Measurements from ENCODE around the gene HKDC1. TPM values are rescaled to one million over a fixed set of nuclear protein-coding genes. Genes with fewer than 3 reads are reported as not detected.
A peak's percentile ranks its signal among the peaks of the same experiment; 100 is the strongest.

The HKDC1 gene
- total and polyA plus RNA-seq, 2 donors (not counting 1 experiment from before 2014, with no cell fraction given): 0.01 TPM; not detected in 1

GRCh38 chr10:69201045-69201444 lies 19.1 kb upstream of the HKDC1 start:
- no peaks in the 10 kb centered on the region for H3K79me2 ChIP-seq (ENCODE audit: control insufficient read depth, insufficient read depth, low read length)
- no peaks in the 10 kb centered on the region for H3K27me3 ChIP-seq (replicated peaks in 1 of 4; ENCODE audit: control extremely low read depth in 1 of 4, control insufficient read depth in 3 of 4, insufficient read depth in 4 of 4, low read length in 3 of 4)
- TF ChIP-seq EZH2 (IDR thresholded peaks at IDR 0.05; ENCODE audit: borderline replicate concordance, insufficient read depth, low read depth, low read length, poor library complexity, severe bottlenecking) (no peak), CTCF (IDR thresholded peaks at IDR 0.05) (no peak)
- H3K9me3 Mint-ChIP-seq (ENCODE audit: insufficient read depth): no peaks in the 10 kb centered on the region
- CTCF ChIA-PET: interaction anchor here (0.6 kb wide), 1 partner anchor 1643 kb away, joined by 3 read pairs; no protein-coding TSS in a partner anchor
- H3K4me3 Mint-ChIP-seq: no peak overlapping the region
- no peaks in the 10 kb centered on the region for H3K27me3 Mint-ChIP-seq
- no peaks in the 10 kb centered on the region for H3K9me3 ChIP-seq (ENCODE audit: control extremely low read depth in 1 of 3, control insufficient read depth in 2 of 3, insufficient read depth in 1 of 3, low read length in 2 of 3)
- peaks cover 12% of the 10 kb centered on the region for H3K4me1 Mint-ChIP-seq
- no peaks in the 10 kb centered on the region for H4K20me1 ChIP-seq (ENCODE audit: control insufficient read depth, insufficient read depth, low read length, poor library complexity, severe bottlenecking)
- no peak for ATAC-seq (ENCODE audit: low read depth)
- H3K4me3 ChIP-seq (ENCODE audit: control extremely low read depth in 1 of 5, extremely low read depth in 1 of 5, insufficient read depth in 1 of 5, low read depth in 2 of 5, low read length in 4 of 5): no peak overlapping the region
- H3K27ac Mint-ChIP-seq: no peak overlapping the region
- POLR2A ChIA-PET: no interaction called here
- 100% methylated on average over 1 of the region's 2 CpGs for WGBS (ENCODE audit: insufficient coverage)
- H3K27ac ChIP-seq (ENCODE audit: low read length in 2 of 2): no peak overlapping the region
- intact Hi-C loops (cut with micrococcal nuclease): no loop called here
- peaks cover 1 to 48% of the 10 kb centered on the region in 2 experiments for H3K36me3 ChIP-seq (replicated peaks in 1 of 2; ENCODE audit: control extremely low read depth in 1 of 2, control insufficient read depth in 1 of 2, extremely low read depth in 1 of 2, insufficient read depth in 2 of 2, low read length in 1 of 2)
- peaks cover 0 to 19% of the 10 kb centered on the region in 2 donors for H3K4me1 ChIP-seq (ENCODE audit: control insufficient read depth in 2 of 2, insufficient read depth in 2 of 2, low read length in 2 of 2)
- no peak overlapping the region for H3K4me2 ChIP-seq (replicated peaks; ENCODE audit: low read depth, low read length, poor library complexity, severe bottlenecking)
- H3K9ac ChIP-seq (ENCODE audit: low read length): no peak overlapping the region
- no peak overlapping the region for H2AFZ ChIP-seq (ENCODE audit: insufficient read depth, low read depth, low read length, poor library complexity, severe bottlenecking)
- DNase-seq: no peak

- H3K27ac Mint-ChIP-seq: no peak overlapping the region
- ChIA-PET CTCF (interaction anchor here (0.6 kb wide), 1 partner anchor 81 kb away, joined by 3 read pairs; no protein-coding TSS in a partner anchor), POLR2A (no interaction called here)
- no peak overlapping the region for H2AFZ ChIP-seq (ENCODE audit: insufficient read depth, low read depth, low read length, poor library complexity, severe bottlenecking)
- intact Hi-C loops (cut with micrococcal nuclease): no loop called here
- no peaks in the 10 kb centered on the region for H3K79me2 ChIP-seq (ENCODE audit: control insufficient read depth, insufficient read depth, low read length)
- H3K9ac ChIP-seq (ENCODE audit: low read length): no peak overlapping the region
- no peaks in the 10 kb centered on the region for H3K27me3 Mint-ChIP-seq
- peaks cover 12% of the 10 kb centered on the region for H3K4me1 Mint-ChIP-seq
- H3K27ac ChIP-seq (ENCODE audit: low read length in 2 of 2): peak overlapping the region in 1 of 2 donors; percentile 46
- H3K4me2 ChIP-seq (replicated peaks; ENCODE audit: low read depth, low read length, poor library complexity, severe bottlenecking): no peak overlapping the region
- TF ChIP-seq CTCF (IDR thresholded peaks at IDR 0.05): no peak
- TF ChIP-seq EZH2 (IDR thresholded peaks at IDR 0.05; ENCODE audit: borderline replicate concordance, insufficient read depth, low read depth, low read length, poor library complexity, severe bottlenecking): no peak
- peak; percentile 33 for ATAC-seq (ENCODE audit: low read depth)
- H3K4me1 ChIP-seq (ENCODE audit: control insufficient read depth in 2 of 2, insufficient read depth in 2 of 2, low read length in 2 of 2): peaks cover 0 to 19% of the 10 kb centered on the region in 2 donors
- no peaks in the 10 kb centered on the region for H3K9me3 ChIP-seq (ENCODE audit: control extremely low read depth in 1 of 3, control insufficient read depth in 2 of 3, insufficient read depth in 1 of 3, low read length in 2 of 3)
- H3K4me3 Mint-ChIP-seq: no peak overlapping the region
- H4K20me1 ChIP-seq (ENCODE audit: control insufficient read depth, insufficient read depth, low read length, poor library complexity, severe bottlenecking): no peaks in the 10 kb centered on the region
- H3K9me3 Mint-ChIP-seq (ENCODE audit: insufficient read depth): no peaks in the 10 kb centered on the region
- WGBS (ENCODE audit: insufficient coverage): no CpG with 5 or more reads among the region's 1 CpG
- DNase-seq: peak; percentile 44
- H3K4me3 ChIP-seq (ENCODE audit: control extremely low read depth in 1 of 5, extremely low read depth in 1 of 5, insufficient read depth in 1 of 5, low read depth in 2 of 5, low read length in 4 of 5): no peak overlapping the region
- H3K36me3 ChIP-seq (replicated peaks in 1 of 2; ENCODE audit: control extremely low read depth in 1 of 2, control insufficient read depth in 1 of 2, extremely low read depth in 1 of 2, insufficient read depth in 2 of 2, low read length in 1 of 2): peaks cover 2 to 46% of the 10 kb centered on the region in 2 experiments
- H3K27me3 ChIP-seq (replicated peaks in 1 of 4; ENCODE audit: control extremely low read depth in 1 of 4, control insufficient read depth in 3 of 4, insufficient read depth in 4 of 4, low read length in 3 of 4): no peaks in the 10 kb centered on the region
These were observed 17.8 kb upstream of the HKDC1 start for GRCh38 chr10:69202332-69202731.
